Fibroblast of mammary gland (primary cell): ENCODE measurements around the gene CBFA2T2.
"Not testable (repeated sequence)": the region's sequence is repeated elsewhere in the genome, so short reads cannot be mapped to it uniquely, and the experiment has no call there.

Experiments
- DNase-seq: peaks from one replicate; pipeline ENCODE4 v3.0.0-alpha.2; 2010; ENCODE audit warnings: low read depth
- H3K4me3 ChIP-seq: 2 replicates; pipeline ENCODE4 v1.5.1; 2011; ENCODE audit warnings: low read depth, mild to moderate bottlenecking, low read length, moderate library complexity; ENCODE audit not compliant: control insufficient read depth
- CTCF ChIP-seq: conservative IDR thresholded peaks from 2 replicates; pipeline ENCODE4 v1.5.1; 2011; ENCODE audit warnings: low read depth, low read length, inconsistent platforms; ENCODE audit not compliant: control insufficient read depth, insufficient read depth

The CBFA2T2 gene

GRCh38 chr20:33568868-33569801, 79.2 kb downstream of the CBFA2T2 start:
- DNase-seq = no peak
- TF ChIP-seq CTCF = no peak
- H3K4me3 ChIP-seq = no peak overlapping the region

DNA sequence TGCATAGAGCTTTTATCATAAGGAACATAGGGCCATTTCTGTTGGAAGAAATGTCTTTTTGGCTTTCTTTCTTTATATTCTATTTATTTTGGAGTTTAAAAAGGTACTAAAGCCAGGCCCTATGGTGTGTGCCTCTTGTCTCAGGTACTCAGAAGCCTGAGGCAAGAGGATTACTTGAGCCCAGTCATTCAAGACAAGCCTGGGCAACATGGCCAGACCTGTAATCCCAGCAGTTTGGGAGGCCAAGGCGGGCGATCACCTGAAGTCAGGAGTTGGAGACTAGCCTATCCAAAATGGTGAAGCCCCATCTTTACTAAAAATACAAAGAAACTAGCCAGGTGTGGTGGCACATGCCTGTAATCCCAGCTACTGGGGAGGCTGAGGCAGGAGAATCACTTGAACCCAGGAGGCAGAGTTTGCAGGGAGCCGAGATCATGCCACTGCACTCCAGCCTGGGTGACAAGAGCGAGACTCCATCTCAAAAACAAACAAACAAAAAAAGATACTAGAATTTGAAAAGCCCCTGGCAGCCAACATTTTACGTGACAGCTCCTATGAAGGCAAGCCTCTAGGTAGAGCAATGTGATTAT, 80.0 kb downstream of the CBFA2T2 start:
- TF ChIP-seq CTCF = no peak
- no peak overlapping the region for H3K4me3 ChIP-seq
- no peak for DNase-seq

DNA sequence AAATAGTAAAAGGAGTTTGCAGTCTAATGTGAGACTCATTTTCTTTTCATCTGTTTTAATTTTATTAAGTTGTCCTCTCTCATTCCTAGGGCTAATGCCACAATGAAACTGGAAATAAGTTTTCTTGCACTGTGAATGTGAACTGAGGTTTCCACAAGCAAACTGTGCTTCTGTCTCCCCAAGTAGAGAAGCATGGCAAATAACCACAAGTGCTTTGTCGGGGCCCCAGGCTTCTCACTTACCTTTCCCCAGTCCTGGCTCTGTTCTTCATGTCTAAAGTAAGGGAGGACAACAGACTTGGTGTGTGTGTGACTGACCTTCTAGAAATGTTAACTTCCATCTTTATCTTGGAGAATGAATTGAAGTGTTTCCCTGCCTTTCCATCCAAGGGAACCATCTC, 80.8 kb downstream of the CBFA2T2 start:
- no peak for TF ChIP-seq CTCF
- H3K4me3 ChIP-seq = no peak overlapping the region
- DNase-seq = no peak

DNA sequence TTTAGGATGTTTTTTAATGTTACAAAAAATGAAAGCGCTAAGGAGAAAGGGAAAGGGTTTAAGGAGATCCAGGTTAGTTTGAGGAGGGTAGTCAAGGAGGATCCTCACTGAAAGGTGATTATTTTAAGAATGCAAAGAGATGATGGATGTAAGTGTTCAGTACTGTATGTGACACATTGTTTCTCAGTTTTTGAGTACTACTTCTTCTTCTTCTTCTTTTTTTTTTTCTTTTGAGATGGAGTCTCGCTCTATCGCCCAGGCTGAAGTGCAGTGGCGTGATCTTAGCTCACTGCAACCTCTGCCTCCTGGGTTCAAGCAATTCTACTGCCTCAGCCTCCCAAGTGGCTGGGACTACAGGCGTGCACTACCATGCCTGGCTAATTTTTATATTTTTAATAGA, 83.4 kb downstream of the CBFA2T2 start:
- H3K4me3 ChIP-seq, DNase-seq: not testable (repeated sequence)

DNA sequence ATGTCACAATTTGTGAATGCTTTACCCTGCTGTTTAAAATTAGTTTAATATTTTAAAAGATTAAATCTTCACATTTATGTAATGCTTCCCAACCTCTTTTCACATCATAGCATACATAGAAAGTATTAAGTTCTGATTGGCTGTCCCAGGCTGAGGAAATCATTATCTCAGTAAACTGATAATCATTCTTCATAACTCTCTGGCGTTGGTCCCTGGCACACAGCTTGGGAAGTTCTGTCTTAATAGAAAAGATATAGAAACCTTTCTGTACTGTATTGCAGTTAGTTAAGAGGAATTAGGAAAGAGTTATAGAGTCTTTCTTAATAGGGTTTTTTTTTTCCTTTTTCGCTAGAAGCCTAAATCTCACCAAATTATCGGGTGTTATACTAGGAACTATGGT, 85.4 kb downstream of the CBFA2T2 start:
- no peak for DNase-seq
- no peak overlapping the region for H3K4me3 ChIP-seq

DNA sequence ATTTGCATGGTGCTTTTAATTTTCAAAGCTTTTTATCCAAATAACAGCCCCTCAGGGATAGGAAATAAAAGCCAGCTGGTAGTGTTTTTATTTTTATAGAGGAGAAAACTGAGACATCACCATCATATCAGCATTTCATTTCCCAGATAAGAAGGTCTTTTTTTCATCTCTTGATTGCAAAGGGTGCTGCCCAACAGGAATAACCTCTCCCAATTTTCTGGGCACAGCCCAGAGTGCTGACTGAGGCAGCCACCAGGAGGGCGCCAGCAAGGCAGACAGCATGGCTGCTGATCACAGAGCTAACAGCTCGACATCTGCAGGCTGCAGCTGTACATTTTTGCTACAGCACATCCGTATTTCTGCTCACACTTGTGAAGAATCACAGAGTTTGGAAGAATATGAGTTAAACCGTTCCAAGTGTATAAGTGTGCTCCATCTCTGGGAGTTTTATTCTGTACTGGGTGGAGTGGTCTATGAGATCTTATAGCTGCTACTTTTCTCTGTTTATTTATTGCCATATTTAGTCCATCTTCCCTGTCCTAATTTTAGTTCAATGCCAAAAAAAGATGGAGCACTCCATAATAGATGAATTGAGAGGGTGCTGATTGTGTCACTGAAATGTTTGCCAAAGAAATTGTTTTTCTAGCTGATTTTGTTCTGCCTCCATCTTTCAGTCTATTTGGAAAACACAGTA, 86.7 kb downstream of the CBFA2T2 start:
- DNase-seq = no peak
- H3K4me3 ChIP-seq = no peak overlapping the region
- TF ChIP-seq CTCF = no peak

More for the DNA sequence above, 85.4 kb downstream of the CBFA2T2 start:
- no peak for TF ChIP-seq CTCF

DNA sequence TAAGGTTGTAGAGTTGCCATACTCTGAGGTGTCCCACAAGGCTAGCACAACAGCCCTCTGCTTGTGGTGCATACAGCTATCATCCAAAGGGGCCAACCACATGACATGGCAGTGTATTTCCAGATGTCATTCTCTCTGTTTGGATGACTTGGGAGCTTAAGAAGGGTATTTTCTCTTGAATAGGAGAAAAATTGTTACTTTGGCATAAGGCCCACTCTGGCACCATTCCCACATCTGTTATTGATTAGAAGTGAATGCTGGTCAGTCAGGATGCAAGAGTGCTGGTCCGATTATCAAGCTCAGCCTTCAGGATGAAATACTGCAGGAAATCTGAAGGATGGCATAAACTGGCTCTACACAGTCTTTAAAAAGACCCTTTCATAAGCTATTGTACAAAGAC, 88.6 kb downstream of the CBFA2T2 start:
- H3K4me3 ChIP-seq = no peak overlapping the region
- no peak for TF ChIP-seq CTCF
- peak; percentile 89 for DNase-seq
